ENCODE measurements around the gene SLFN13. TPM values are rescaled to one million over a fixed set of nuclear protein-coding genes. Genes with fewer than 3 reads are reported as not detected.

The SLFN13 gene
- polyA plus RNA-seq, 1 of the 3 experiments (the other 2 are of a cell fraction): under 0.01 TPM

GRCh38 chr17:35493040-35493439 lies 44.5 kb upstream of the SLFN13 start (continued):
- TF ChIP-seq USF2 (IDR thresholded peaks at IDR 0.05; ENCODE audit: borderline replicate concordance, low read depth, low read length): no peak

DNA sequence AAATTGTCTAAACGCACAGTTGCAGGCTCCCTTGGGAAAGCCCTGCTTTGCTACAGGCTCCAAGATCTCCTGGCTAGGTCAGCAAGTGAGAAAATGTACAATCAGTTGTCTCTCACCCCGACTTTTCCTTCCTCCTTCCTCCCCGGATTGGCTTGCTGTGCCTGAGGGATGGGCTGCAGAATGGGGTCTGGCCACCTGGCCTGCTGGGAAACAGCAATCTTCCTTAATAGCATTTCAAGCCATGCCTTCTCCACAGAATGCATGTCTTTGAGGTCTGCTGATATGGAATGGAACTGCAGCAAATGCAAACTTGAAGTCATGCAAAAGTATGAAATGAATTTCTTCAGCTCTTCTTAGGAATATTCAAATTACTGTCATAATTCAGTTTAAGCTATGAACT lies 42.9 kb upstream of the SLFN13 start:
- H3K9me3 ChIP-seq: no peaks in the 10 kb centered on the region
- no peak for DNase-seq
- no peak for TF ChIP-seq POLR2AphosphoS5 (IDR thresholded peaks at IDR 0.05; ENCODE audit: low read depth, low read length)
- TF ChIP-seq RAD21 (IDR thresholded peaks at IDR 0.05; ENCODE audit: low read length): no peak
- no peak for TF ChIP-seq TCF12 (IDR thresholded peaks at IDR 0.05)
- TF ChIP-seq GABPA (IDR thresholded peaks at IDR 0.05; ENCODE audit: low read depth): no peak
- no peak for TF ChIP-seq JUND (IDR thresholded peaks at IDR 0.05)
- TF ChIP-seq SIN3A (IDR thresholded peaks at IDR 0.05; ENCODE audit: borderline replicate concordance, low read depth, low read length): no peak
- TF ChIP-seq NRF1 (IDR thresholded peaks at IDR 0.05; ENCODE audit: low read depth, low read length): no peak
- no peak for TF ChIP-seq GATA2 (CRISPR knock-in tag; IDR thresholded peaks at IDR 0.05)
- TF ChIP-seq FOSL2 (IDR thresholded peaks at IDR 0.05; ENCODE audit: borderline replicate concordance, low read depth): no peak
- TF ChIP-seq FOXM1 (IDR thresholded peaks at IDR 0.05; ENCODE audit: low read depth): no peak
- H3K27me3 ChIP-seq (ENCODE audit: insufficient read depth): peaks cover 90% of the 10 kb centered on the region
- no peaks in the 10 kb centered on the region for H3K4me1 ChIP-seq (ENCODE audit: control insufficient read depth in 1 of 2, insufficient read depth in 2 of 2, low read depth in 1 of 2, low read length in 1 of 2)
- H2AFZ ChIP-seq (ENCODE audit: low read depth): no peak overlapping the region
- no peaks in the 10 kb centered on the region for H3K36me3 ChIP-seq (replicated peaks in 1 of 2; ENCODE audit: control insufficient read depth in 1 of 2, insufficient read depth in 2 of 2, low read length in 1 of 2)
- CTCF ChIA-PET: no interaction called here
- no peaks in the 10 kb centered on the region for H3K9me2 ChIP-seq
- H3K27ac ChIP-seq (ENCODE audit: low read depth in 2 of 2, low read length in 1 of 2): no peak overlapping the region
- no peaks in the 10 kb centered on the region for H3F3A ChIP-seq (replicated peaks; ENCODE audit: insufficient read depth)
- H3K4me3 ChIP-seq (ENCODE audit: low read depth in 2 of 2, low read length in 1 of 2): no peak overlapping the region
- no peak overlapping the region for H3K9ac ChIP-seq
- H3K4me2 ChIP-seq: no peak overlapping the region
- no peaks in the 10 kb centered on the region for H3K79me2 ChIP-seq (ENCODE audit: insufficient read depth)
- WGBS (ENCODE audit: low lambda C conversion rate): 3% methylated on average over 3 of the region's 3 CpGs
- H4K20me1 ChIP-seq (ENCODE audit: insufficient read depth): no peaks in the 10 kb centered on the region
- POLR2A ChIA-PET: no interaction called here

DNA sequence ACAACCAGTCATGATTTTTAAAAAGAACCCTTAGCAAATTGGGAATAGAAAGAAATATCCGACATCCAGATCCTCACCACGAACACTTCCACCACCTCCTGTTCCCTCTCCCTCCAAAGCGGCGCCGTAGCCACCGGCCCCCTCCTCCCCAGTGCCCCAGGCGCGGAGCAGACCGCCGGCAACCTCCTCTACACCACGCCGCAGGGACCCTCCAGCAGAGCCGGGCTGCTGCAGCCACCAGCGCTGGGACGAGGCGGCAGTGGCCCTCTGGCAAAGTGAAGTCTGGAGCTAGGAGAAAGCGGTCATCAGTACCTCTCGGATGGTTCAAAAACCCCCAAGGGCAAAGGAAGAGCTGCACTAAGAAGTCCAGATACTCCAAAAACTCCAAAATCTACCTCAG lies 41.4 kb upstream of the SLFN13 start:
- no peaks in the 10 kb centered on the region for H3K4me1 ChIP-seq (ENCODE audit: control insufficient read depth in 1 of 2, insufficient read depth in 2 of 2, low read depth in 1 of 2, low read length in 1 of 2)
- no peaks in the 10 kb centered on the region for H3K79me2 ChIP-seq (ENCODE audit: insufficient read depth)
- H3K9me2 ChIP-seq: no peaks in the 10 kb centered on the region
- H4K20me1 ChIP-seq (ENCODE audit: insufficient read depth): no peaks in the 10 kb centered on the region
- no peak for DNase-seq
- no peaks in the 10 kb centered on the region for H3F3A ChIP-seq (replicated peaks; ENCODE audit: insufficient read depth)
- H3K36me3 ChIP-seq (replicated peaks in 1 of 2; ENCODE audit: control insufficient read depth in 1 of 2, insufficient read depth in 2 of 2, low read length in 1 of 2): no peaks in the 10 kb centered on the region
- no peak overlapping the region for H3K9ac ChIP-seq
- no peak overlapping the region for H3K4me2 ChIP-seq
- no peak overlapping the region for H2AFZ ChIP-seq (ENCODE audit: low read depth)
- CTCF ChIA-PET: interaction anchor here (0.7 kb wide), 1 partner anchor 751 kb away, joined by 3 read pairs; no protein-coding TSS in a partner anchor
- WGBS (ENCODE audit: low lambda C conversion rate): 26% methylated on average over 17 of the region's 18 CpGs
- no peak overlapping the region for H3K4me3 ChIP-seq (ENCODE audit: low read depth in 2 of 2, low read length in 1 of 2)
- H3K27ac ChIP-seq (ENCODE audit: low read depth in 2 of 2, low read length in 1 of 2): no peak overlapping the region
- no peaks in the 10 kb centered on the region for H3K9me3 ChIP-seq
- POLR2A ChIA-PET: no interaction called here
- peaks cover 76% of the 10 kb centered on the region for H3K27me3 ChIP-seq (ENCODE audit: insufficient read depth)
- TF ChIP-seq ELF1 (IDR thresholded peaks at IDR 0.05) (no peak), SMC3 (IDR thresholded peaks at IDR 0.05; ENCODE audit: low read depth, low read length) (no peak), GABPA (IDR thresholded peaks at IDR 0.05; ENCODE audit: low read depth) (no peak), FOSL2 (IDR thresholded peaks at IDR 0.05; ENCODE audit: borderline replicate concordance, low read depth) (no peak), NFIC (IDR thresholded peaks at IDR 0.05; ENCODE audit: borderline replicate concordance) (no peak), GATA2 (CRISPR knock-in tag; IDR thresholded peaks at IDR 0.05) (no peak), RXRA (IDR thresholded peaks at IDR 0.05; ENCODE audit: borderline replicate concordance, low read depth) (no peak), YY1 (IDR thresholded peaks at IDR 0.05; ENCODE audit: low read depth) (no peak)

Measured in SK-N-SH (cell line).